ENCODE results near the gene CLEC4G.

- TF ChIP-seq, protein P1, sequence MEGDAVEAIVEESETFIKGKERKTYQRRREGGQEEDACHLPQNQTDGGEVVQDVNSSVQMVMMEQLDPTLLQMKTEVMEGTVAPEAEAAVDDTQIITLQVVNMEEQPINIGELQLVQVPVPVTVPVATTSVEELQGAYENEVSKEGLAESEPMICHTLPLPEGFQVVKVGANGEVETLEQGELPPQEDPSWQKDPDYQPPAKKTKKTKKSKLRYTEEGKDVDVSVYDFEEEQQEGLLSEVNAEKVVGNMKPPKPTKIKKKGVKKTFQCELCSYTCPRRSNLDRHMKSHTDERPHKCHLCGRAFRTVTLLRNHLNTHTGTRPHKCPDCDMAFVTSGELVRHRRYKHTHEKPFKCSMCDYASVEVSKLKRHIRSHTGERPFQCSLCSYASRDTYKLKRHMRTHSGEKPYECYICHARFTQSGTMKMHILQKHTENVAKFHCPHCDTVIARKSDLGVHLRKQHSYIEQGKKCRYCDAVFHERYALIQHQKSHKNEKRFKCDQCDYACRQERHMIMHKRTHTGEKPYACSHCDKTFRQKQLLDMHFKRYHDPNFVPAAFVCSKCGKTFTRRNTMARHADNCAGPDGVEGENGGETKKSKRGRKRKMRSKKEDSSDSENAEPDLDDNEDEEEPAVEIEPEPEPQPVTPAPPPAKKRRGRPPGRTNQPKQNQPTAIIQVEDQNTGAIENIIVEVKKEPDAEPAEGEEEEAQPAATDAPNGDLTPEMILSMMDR (IDR thresholded peaks at IDR 0.05; ENCODE audit: low read depth, low read length, poor library complexity, severe bottlenecking), result no peak
- TF ChIP-seq EZH2phosphoT487 (IDR thresholded peaks at IDR 0.05; ENCODE audit: borderline replicate concordance, low read length), result no peak
These were observed 16.3 kb upstream of the CLEC4G start for GRCh38 chr19:7748171-7748570.
